C4-2B (cell line): ENCODE measurements around the gene CTDSP2.
A peak's percentile ranks its signal among the peaks of the same experiment; 100 is the strongest.

ENCODE experiments used
- H3K27ac ChIP-seq: fragments of 450-650 bp; 2 replicates; pipeline ENCODE4 v1.5.1; 2017
- ZFX ChIP-seq: fragments of 450-650 bp; IDR thresholded peaks from 2 replicates; pipeline ENCODE4 v1.6.1; 2017
- TF ChIP-seq, protein P1 (sequence below): fragments of 450-650 bp; conservative IDR thresholded peaks from 2 replicates; pipeline ENCODE4 v1.5.1; 2017; ENCODE audit warnings: mild to moderate bottlenecking

Gene CTDSP2

DNA sequence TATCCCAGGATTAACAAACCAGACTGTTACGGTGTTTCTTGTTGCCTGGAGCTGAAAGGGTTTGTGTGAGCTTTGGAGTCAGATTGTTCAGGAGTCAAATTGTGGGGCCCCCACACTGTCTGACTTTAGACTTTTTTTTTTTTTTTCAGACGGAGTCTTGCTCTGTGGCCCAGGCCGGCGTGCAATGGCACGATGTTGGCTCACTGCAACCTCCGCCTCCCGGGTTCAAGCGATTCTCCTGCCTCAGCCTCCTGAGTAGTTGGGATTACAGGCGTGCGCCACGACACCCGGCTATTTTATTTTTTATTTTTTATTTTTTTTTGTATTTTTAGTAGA lies 63.1 kb downstream of the CTDSP2 start:
- peak overlapping the region; percentile 74 for H3K27ac ChIP-seq
- TF ChIP-seq, protein P1, sequence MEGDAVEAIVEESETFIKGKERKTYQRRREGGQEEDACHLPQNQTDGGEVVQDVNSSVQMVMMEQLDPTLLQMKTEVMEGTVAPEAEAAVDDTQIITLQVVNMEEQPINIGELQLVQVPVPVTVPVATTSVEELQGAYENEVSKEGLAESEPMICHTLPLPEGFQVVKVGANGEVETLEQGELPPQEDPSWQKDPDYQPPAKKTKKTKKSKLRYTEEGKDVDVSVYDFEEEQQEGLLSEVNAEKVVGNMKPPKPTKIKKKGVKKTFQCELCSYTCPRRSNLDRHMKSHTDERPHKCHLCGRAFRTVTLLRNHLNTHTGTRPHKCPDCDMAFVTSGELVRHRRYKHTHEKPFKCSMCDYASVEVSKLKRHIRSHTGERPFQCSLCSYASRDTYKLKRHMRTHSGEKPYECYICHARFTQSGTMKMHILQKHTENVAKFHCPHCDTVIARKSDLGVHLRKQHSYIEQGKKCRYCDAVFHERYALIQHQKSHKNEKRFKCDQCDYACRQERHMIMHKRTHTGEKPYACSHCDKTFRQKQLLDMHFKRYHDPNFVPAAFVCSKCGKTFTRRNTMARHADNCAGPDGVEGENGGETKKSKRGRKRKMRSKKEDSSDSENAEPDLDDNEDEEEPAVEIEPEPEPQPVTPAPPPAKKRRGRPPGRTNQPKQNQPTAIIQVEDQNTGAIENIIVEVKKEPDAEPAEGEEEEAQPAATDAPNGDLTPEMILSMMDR, result no peak
- TF ChIP-seq ZFX, result no peak

DNA sequence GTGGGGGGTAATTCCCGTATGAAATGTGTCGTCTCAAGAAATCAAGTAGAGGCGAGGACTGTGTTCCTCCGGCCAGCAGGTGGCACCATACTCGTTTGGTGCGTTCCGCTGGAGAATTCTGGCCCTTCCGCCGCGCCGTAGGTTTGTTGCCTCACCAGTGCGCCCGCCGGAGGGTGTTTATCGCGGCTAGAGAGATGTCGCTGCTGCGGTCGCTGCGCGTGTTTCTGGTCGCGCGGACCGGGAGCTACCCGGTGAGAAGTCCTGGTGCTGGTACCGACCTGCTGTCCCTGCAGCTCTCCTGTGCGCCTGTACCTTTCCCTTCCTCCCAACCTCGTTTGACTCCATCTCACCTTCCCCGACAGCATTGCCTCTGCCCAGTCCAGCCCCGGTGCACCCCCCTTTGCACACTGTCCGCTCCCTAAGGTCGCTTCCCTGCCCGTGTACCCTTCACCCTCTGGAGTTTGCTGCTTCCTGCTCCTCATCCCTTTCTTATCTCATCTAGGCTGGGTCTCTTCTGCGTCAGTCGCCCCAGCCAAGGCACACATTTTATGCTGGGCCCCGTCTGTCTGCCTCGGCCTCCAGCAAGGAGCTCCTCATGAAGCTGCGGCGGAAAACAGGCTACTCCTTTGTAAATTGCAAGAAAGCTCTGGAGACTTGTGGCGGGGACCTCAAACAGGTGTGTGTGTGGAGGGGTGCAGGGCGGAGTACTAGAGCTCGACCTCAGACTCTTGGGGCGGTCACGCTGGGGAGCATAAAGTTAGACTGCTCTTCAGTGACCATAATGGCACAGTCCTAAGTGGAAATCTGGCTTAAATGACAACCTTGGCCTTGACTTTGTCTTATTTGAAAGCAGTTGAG lies 63.7 kb downstream of the CTDSP2 start, which contains the start of gene TSFM:
Gene TSFM, plus strand, starts transcription at position 180 of the 858 bp plus-strand sequence. Its CDS starts 15 bp downstream, at position 195.
- TF ChIP-seq, protein P1, result peak; percentile 97
- peak; percentile 38; the same call in 1 of the 2 replicates for TF ChIP-seq ZFX
- H3K27ac ChIP-seq, result peak within 1 kb of the TSS; percentile 74

DNA sequence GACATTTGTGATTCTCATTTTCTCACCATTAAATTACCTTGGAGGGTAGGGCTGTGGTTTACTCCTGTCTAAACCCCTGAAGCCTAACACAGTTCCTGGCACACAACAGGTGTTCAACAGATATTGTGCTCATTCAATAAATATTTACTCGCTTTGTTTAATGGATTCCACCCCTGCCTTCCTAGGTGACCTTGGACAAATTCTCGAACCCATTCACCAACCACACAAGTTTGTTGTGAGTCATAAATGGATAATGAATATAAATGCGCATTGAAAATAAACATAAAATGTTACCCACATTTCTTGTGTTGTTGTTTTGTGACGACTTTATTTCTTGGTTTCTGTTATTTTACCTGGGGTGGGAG lies 64.3 kb downstream of the CTDSP2 start:
- peak overlapping the region; percentile 74; the same call in 1 of the 2 replicates for H3K27ac ChIP-seq
- TF ChIP-seq, protein P1, result no peak
- TF ChIP-seq ZFX, result no peak

DNA sequence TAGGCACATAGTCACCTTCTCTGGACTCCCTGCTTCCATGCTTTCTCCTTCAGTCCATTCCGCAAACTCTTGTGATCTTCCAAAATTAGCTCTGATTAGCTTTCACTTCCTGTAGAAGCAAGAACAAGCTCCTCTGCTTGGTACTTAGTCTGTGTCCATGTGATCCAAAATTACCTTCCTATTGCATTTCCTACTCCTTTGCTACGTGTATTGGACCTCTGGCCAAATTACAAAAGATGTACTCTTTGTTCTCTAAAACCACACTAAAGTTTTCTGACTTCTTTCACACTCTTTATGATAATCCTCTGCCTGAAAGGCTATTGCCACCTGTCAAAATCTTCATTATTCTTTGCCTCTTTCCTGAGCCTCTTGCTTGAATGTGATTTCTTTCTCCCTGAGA lies 64.7 kb downstream of the CTDSP2 start:
- H3K27ac ChIP-seq, result no peak overlapping the region

DNA sequence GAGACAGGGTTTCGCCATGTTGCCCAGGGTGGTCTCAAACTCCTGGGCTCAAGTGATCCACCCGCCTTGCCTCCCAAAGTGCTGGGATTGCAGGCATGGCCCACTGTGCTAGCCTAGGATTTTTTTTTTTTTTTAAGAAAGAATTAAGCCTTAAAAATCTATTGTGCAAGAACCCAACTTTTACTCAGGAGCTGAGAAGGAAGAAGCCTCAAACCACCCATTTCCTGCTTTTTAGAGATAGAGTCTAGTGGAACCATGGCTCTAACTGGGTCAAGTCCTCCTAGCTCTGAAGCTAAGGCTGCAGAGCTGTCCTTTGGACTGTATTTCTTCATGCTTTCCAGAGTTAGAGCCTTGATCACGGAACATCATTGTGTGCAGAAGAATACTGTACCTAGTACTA lies 65.3 kb downstream of the CTDSP2 start:
- no peak overlapping the region for H3K27ac ChIP-seq
- TF ChIP-seq ZFX, result no peak
- TF ChIP-seq, protein P1, result no peak

More for the DNA sequence above, 64.7 kb downstream of the CTDSP2 start:
- no peak for TF ChIP-seq ZFX
- TF ChIP-seq, protein P1, result no peak

DNA sequence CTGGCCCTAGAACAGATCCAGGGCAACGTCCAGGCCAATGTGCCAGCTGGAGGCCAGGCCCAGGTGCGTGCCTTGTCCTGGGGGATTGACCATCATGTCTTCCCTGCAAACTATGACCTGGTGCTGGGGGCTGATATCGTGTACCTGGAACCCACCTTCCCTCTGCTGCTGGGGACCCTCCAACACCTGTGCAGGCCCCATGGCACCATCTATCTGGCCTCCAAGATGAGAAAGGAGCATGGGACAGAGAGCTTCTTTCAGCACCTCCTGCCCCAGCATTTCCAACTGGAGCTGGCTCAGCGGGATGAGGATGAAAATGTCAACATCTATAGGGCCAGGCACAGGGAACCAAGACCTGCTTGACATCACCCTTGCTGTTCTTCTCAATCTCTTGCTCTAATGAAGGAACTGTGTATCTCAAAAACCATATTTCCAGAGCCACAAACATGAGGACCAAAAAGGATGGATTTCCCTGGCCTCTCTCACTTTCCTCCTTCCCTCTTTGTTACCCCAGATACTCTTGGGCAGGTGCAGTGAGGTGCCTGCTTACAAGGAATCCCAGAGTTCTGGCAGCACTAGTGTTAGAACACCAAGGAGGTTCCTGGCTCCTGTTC lies 66.1 kb downstream of the CTDSP2 start:
- TF ChIP-seq, protein P1, result no peak
- TF ChIP-seq ZFX, result no peak
- H3K27ac ChIP-seq, result no peak overlapping the region

DNA sequence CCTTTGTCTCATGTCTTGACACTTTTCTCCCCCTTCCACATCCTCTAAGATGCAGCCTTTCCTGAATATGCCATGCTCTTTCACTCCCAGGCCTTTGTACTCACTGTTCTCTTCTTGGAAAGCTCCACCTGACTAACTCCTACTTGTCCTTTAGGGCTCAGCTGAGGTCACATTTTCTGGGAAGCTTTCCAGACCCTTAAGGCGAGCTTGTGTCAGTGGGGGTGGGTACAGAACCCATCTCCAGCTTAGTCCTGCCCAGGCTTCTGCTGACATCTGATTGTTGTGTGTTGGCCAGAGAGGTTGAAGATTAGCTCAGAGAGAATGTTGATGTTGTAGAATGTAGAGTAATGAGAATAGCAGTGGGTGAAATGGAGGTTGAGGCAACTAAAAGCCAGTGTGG lies 66.8 kb downstream of the CTDSP2 start:
- H3K27ac ChIP-seq, result no peak overlapping the region
- TF ChIP-seq, protein P1, result no peak
- no peak for TF ChIP-seq ZFX
